GM12878 (cell line): ENCODE data around the gene TUT1. TPM values are rescaled to one million over a fixed set of nuclear protein-coding genes. Genes with fewer than 3 reads are reported as not detected.

ENCODE experiments used
- ASH2L ChIP-seq: fragments of 300-600, 200-600 bp; sonication (generic); IDR thresholded peaks from 2 replicates; pipeline ENCODE4 v1.6.1; 2017; ENCODE audit warnings: low read depth, mild to moderate bottlenecking, borderline replicate concordance
- DPF2 ChIP-seq: fragments of 450-650 bp; IDR thresholded peaks from 2 replicates; pipeline ENCODE4 v1.6.1; 2017; ENCODE audit warnings: mild to moderate bottlenecking
- FOS ChIP-seq: IDR thresholded peaks from 3 replicates; pipeline ENCODE4 v1.6.1; 2011; ENCODE audit warnings: borderline replicate concordance; ENCODE audit not compliant: insufficient read length; ENCODE audit errors: extremely low read depth
- JUNB ChIP-seq: IDR thresholded peaks from 2 replicates; pipeline ENCODE4 v1.6.1; 2016; ENCODE audit warnings: antibody characterized with exemption, mild to moderate bottlenecking
- MEF2B ChIP-seq: fragments of 450-650 bp; IDR thresholded peaks from 2 replicates; pipeline ENCODE4 v1.6.1; 2018; ENCODE audit warnings: mild to moderate bottlenecking, moderate library complexity; ENCODE audit not compliant: partially characterized antibody, poor library complexity, severe bottlenecking
- MTA3 ChIP-seq: IDR thresholded peaks from 2 replicates; pipeline ENCODE4 v1.6.1; 2012; ENCODE audit warnings: low read length, inconsistent platforms, borderline replicate concordance
- NFXL1 ChIP-seq: fragments of 450-650 bp; IDR thresholded peaks from 2 replicates; pipeline ENCODE4 v1.6.1; 2017; ENCODE audit warnings: antibody characterized with exemption, mild to moderate bottlenecking, borderline replicate concordance
- SIX5 ChIP-seq: IDR thresholded peaks from 2 replicates; pipeline ENCODE4 v1.6.1; 2011; ENCODE audit warnings: mild to moderate bottlenecking, low read depth, low read length, moderate library complexity; ENCODE audit not compliant: severe bottlenecking
- SREBF2 ChIP-seq: IDR thresholded peaks from 2 replicates; pipeline ENCODE4 v1.6.1; 2012; ENCODE audit warnings: mild to moderate bottlenecking, low read length
- TCF12 ChIP-seq: IDR thresholded peaks from 2 replicates; pipeline ENCODE4 v1.6.1; 2011; ENCODE audit warnings: low read depth, mild to moderate bottlenecking, low read length
- polyA plus RNA-seq, 11 experiments: library from polyadenylated mRNA; depleted of rRNA in 4 of 11; unstranded in 6 of 11; stranded (reverse) in 5 of 11; fragments of >200 nt; fragmentation: Nextera tagmentation in 4 of 11; fragmentation: Illumina TruSeq in 1 of 11; extraction: Ambion mirVana in 4 of 11; extraction: Trizol in 1 of 11; gene quantifications; 1 replicate in 1 of 11; 2 replicates in 10 of 11; pipeline versions ENCODE4 v1.2.1 to v1.2.3, GENCODE V29; 2011 to 2016; ENCODE audit warnings: inconsistent platforms in 2 of 11, missing spikeins in 2 of 11, low read depth in 1 of 11
- total RNA-seq, 4 experiments: library from RNA; depleted of rRNA in 3 of 4; stranded (reverse); fragments of >200 nt in 3 of 4; fragmentation: Illumina TruSeq in 1 of 4; extraction: Trizol in 1 of 4; gene quantifications; 2 replicates each; pipeline versions ENCODE4 v1.2.1 to v1.2.3, GENCODE V29; 2013 to 2021
- TF ChIP-seq, protein P1 (sequence below): fragments of 450-650 bp; IDR thresholded peaks from 2 replicates; pipeline ENCODE4 v1.6.1; 2016; ENCODE audit warnings: mild to moderate bottlenecking, moderate library complexity, borderline replicate concordance
- TF ChIP-seq, protein P2 (sequence below): fragments of 450-650 bp; IDR thresholded peaks from 2 replicates; pipeline ENCODE4 v1.6.1; 2017; ENCODE audit warnings: mild to moderate bottlenecking, moderate library complexity
- TF ChIP-seq, protein P3 (sequence below): fragments of 450-650 bp; IDR thresholded peaks from 2 replicates; pipeline ENCODE4 v1.6.1; 2017; ENCODE audit warnings: mild to moderate bottlenecking, moderate library complexity
- TF ChIP-seq, protein P4 (sequence below): fragments of 450-650 bp; IDR thresholded peaks from 2 replicates; pipeline ENCODE4 v1.6.1; 2017; ENCODE audit warnings: low read depth, mild to moderate bottlenecking, moderate library complexity

Gene TUT1
- total and polyA plus RNA-seq, 10 of the 15 experiments (the other 5 are each of a cell fraction or from before 2014, with no cell fraction given), result 1.1 to 29.9 (median 16.2) TPM

DNA sequence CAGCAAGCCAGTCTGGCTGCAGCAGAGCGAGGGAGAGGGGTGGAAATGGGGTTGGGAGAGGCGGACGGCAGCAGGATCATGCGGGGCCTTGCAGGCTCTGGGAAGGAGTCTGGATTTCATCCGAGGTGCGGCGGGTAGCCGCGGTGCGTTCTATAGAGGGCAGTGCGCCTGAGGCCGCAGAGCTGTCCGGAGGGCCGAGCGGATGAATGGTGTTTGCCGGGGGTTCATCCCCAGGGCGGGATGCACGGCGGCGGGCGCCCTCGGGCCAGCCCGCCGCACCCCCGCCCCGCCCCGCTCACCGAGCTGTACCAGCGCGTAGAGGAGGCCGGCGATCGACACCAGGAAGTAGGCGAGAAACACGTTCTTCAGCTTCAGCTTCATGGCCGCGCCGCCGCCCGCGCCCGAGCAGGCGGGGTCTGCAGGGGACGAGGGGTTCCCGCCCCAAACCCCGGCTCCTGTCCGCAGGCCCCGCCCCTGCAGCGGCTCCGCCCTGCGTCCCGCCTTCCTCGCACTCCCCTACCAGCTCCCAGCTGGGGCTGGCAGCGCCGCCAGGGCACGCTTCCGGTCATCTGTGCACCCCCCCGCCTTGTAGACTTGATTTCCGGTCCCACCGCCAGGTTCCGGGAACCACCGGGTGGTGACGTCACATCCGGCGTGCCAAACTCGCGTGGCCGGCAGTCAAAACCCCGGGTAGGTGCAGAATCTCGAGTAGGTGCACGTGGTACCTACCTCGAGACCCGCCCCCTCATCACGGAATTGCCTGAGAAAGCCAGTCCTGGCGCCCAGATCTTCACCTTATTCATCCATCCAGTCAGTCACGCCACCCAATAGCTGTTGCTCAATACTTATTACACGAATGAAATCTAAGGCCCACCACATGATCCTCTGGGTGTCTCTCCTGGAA, 30.5 kb upstream of the TUT1 start, which contains the start of gene B3GAT3 (continued):
- TF ChIP-seq MEF2B (peak; percentile 29), NFXL1 (no peak), DPF2 (peak; percentile 66; the same call in 1 of the 2 replicates), SREBF2 (peak; percentile 68), SIX5 (peak; percentile 20), TCF12 (peak; percentile 60; the same call in 1 of the 2 replicates), FOS (no peak), JUNB (no peak), ASH2L (no peak), MTA3 (no peak)
- TF ChIP-seq, protein P1, sequence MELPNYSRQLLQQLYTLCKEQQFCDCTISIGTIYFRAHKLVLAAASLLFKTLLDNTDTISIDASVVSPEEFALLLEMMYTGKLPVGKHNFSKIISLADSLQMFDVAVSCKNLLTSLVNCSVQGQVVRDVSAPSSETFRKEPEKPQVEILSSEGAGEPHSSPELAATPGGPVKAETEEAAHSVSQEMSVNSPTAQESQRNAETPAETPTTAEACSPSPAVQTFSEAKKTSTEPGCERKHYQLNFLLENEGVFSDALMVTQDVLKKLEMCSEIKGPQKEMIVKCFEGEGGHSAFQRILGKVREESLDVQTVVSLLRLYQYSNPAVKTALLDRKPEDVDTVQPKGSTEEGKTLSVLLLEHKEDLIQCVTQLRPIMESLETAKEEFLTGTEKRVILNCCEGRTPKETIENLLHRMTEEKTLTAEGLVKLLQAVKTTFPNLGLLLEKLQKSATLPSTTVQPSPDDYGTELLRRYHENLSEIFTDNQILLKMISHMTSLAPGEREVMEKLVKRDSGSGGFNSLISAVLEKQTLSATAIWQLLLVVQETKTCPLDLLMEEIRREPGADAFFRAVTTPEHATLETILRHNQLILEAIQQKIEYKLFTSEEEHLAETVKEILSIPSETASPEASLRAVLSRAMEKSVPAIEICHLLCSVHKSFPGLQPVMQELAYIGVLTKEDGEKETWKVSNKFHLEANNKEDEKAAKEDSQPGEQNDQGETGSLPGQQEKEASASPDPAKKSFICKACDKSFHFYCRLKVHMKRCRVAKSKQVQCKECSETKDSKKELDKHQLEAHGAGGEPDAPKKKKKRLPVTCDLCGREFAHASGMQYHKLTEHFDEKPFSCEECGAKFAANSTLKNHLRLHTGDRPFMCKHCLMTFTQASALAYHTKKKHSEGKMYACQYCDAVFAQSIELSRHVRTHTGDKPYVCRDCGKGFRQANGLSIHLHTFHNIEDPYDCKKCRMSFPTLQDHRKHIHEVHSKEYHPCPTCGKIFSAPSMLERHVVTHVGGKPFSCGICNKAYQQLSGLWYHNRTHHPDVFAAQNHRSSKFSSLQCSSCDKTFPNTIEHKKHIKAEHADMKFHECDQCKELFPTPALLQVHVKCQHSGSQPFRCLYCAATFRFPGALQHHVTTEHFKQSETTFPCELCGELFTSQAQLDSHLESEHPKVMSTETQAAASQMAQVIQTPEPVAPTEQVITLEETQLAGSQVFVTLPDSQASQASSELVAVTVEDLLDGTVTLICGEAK, result peak; percentile 96
- TF ChIP-seq, protein P2, sequence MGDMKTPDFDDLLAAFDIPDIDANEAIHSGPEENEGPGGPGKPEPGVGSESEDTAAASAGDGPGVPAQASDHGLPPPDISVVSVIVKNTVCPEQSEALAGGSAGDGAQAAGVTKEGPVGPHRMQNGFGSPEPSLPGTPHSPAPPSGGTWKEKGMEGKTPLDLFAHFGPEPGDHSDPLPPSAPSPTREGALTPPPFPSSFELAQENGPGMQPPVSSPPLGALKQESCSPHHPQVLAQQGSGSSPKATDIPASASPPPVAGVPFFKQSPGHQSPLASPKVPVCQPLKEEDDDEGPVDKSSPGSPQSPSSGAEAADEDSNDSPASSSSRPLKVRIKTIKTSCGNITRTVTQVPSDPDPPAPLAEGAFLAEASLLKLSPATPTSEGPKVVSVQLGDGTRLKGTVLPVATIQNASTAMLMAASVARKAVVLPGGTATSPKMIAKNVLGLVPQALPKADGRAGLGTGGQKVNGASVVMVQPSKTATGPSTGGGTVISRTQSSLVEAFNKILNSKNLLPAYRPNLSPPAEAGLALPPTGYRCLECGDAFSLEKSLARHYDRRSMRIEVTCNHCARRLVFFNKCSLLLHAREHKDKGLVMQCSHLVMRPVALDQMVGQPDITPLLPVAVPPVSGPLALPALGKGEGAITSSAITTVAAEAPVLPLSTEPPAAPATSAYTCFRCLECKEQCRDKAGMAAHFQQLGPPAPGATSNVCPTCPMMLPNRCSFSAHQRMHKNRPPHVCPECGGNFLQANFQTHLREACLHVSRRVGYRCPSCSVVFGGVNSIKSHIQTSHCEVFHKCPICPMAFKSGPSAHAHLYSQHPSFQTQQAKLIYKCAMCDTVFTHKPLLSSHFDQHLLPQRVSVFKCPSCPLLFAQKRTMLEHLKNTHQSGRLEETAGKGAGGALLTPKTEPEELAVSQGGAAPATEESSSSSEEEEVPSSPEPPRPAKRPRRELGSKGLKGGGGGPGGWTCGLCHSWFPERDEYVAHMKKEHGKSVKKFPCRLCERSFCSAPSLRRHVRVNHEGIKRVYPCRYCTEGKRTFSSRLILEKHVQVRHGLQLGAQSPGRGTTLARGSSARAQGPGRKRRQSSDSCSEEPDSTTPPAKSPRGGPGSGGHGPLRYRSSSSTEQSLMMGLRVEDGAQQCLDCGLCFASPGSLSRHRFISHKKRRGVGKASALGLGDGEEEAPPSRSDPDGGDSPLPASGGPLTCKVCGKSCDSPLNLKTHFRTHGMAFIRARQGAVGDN, result peak; percentile 95
- TF ChIP-seq, protein P3, sequence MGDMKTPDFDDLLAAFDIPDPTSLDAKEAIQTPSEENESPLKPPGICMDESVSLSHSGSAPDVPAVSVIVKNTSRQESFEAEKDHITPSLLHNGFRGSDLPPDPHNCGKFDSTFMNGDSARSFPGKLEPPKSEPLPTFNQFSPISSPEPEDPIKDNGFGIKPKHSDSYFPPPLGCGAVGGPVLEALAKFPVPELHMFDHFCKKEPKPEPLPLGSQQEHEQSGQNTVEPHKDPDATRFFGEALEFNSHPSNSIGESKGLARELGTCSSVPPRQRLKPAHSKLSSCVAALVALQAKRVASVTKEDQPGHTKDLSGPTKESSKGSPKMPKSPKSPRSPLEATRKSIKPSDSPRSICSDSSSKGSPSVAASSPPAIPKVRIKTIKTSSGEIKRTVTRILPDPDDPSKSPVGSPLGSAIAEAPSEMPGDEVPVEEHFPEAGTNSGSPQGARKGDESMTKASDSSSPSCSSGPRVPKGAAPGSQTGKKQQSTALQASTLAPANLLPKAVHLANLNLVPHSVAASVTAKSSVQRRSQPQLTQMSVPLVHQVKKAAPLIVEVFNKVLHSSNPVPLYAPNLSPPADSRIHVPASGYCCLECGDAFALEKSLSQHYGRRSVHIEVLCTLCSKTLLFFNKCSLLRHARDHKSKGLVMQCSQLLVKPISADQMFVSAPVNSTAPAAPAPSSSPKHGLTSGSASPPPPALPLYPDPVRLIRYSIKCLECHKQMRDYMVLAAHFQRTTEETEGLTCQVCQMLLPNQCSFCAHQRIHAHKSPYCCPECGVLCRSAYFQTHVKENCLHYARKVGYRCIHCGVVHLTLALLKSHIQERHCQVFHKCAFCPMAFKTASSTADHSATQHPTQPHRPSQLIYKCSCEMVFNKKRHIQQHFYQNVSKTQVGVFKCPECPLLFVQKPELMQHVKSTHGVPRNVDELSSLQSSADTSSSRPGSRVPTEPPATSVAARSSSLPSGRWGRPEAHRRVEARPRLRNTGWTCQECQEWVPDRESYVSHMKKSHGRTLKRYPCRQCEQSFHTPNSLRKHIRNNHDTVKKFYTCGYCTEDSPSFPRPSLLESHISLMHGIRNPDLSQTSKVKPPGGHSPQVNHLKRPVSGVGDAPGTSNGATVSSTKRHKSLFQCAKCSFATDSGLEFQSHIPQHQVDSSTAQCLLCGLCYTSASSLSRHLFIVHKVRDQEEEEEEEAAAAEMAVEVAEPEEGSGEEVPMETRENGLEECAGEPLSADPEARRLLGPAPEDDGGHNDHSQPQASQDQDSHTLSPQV, result no peak
- TF ChIP-seq, protein P4, sequence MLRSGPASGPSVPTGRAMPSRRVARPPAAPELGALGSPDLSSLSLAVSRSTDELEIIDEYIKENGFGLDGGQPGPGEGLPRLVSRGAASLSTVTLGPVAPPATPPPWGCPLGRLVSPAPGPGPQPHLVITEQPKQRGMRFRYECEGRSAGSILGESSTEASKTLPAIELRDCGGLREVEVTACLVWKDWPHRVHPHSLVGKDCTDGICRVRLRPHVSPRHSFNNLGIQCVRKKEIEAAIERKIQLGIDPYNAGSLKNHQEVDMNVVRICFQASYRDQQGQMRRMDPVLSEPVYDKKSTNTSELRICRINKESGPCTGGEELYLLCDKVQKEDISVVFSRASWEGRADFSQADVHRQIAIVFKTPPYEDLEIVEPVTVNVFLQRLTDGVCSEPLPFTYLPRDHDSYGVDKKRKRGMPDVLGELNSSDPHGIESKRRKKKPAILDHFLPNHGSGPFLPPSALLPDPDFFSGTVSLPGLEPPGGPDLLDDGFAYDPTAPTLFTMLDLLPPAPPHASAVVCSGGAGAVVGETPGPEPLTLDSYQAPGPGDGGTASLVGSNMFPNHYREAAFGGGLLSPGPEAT, result 0 out of 2 replicates have a peak, but pooled peaks have one; percentile 22
